SK-N-SH treated with all-trans-retinoic acid at 6 μM for 48 hours (cell line): ENCODE data around the gene LRRC36.

Experiments
- PATZ1 ChIP-seq: fragments of 250-450 bp; sonication (Bioruptor Pico); IDR thresholded peaks from 2 replicates; pipeline ENCODE4 v1.8.0; 2020; ENCODE audit warnings: mild to moderate bottlenecking, moderate library complexity, borderline replicate concordance
- PPARA ChIP-seq: fragments of 250-450 bp; sonication (Bioruptor Pico); IDR thresholded peaks from 2 replicates; pipeline ENCODE4 v1.5.0; 2020; ENCODE audit warnings: mild to moderate bottlenecking, borderline replicate concordance
- RARB ChIP-seq: fragments of 250-450 bp; sonication (Bioruptor Pico); IDR thresholded peaks from 2 replicates; pipeline ENCODE4 v1.8.0; 2021; ENCODE audit warnings: mild to moderate bottlenecking, moderate library complexity
- TF ChIP-seq, protein P1 (sequence below): fragments of 250-450 bp; sonication (Bioruptor Pico); IDR thresholded peaks from 2 replicates; pipeline ENCODE4 v1.5.1; 2020; ENCODE audit warnings: low read depth, mild to moderate bottlenecking, moderate library complexity

DNA sequence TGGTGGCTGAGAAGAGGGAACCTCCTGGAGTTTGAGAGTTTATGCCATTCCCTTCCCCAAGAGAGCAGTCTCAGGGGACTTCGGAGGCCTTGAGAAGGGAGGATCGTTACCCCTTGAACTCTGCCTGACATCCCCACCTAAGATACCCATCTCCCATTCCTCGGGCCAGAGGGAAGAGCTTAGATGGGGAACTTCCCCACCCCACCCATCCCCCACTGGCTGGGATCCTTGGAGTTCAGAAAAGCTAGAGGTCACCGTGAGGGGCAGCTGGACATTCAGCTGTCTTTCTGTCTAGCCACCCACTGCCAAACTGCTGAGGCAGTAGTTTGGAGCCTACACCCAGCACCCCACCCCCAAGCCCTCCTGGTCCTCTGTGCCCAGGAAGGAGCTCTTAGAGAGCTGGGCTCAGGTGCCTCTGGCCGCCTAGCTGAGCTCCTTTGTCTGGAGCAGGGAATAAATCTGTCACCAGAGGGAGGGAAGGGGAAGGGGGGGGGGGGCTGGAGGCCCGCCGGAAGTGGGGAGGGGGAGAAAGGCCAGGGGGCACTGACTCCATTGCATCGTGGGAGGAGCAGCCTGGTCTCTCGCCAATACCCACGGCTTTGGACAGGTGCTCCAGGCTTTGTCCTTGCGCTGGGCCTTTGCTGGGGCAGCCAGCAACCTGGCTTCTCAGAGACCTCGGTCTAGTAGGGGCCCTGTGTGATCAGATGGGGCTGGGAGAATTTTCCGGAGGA is 105.3 kb downstream of the LRRC36 start:
- TF ChIP-seq RARB (CRISPR knock-in tag) = no peak
- no peak for TF ChIP-seq PATZ1 (CRISPR knock-in tag)
- TF ChIP-seq PPARA (CRISPR knock-in tag) = no peak
- TF ChIP-seq, protein P1, sequence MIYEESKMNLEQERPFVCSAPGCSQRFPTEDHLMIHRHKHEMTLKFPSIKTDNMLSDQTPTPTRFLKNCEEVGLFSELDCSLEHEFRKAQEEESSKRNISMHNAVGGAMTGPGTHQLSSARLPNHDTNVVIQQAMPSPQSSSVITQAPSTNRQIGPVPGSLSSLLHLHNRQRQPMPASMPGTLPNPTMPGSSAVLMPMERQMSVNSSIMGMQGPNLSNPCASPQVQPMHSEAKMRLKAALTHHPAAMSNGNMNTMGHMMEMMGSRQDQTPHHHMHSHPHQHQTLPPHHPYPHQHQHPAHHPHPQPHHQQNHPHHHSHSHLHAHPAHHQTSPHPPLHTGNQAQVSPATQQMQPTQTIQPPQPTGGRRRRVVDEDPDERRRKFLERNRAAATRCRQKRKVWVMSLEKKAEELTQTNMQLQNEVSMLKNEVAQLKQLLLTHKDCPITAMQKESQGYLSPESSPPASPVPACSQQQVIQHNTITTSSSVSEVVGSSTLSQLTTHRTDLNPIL = no peak
